Peyer's patch (tissue), 4 donors: Measurements from ENCODE around the gene POSTN.

Experiments
- POLR2A ChIP-seq, 2 donors: fragments of 450-650 bp; IDR thresholded peaks; one replicate each; pipeline ENCODE4 v1.5.1; 2017; ENCODE audit warnings: antibody characterized with exemption in 2 of 2, mild to moderate bottlenecking in 2 of 2, moderate library complexity in 2 of 2
- TF ChIP-seq, protein P1 (sequence below), 6 experiments: fragments of 450-650 bp in 4 of 6; fragments of 200-600 bp in 2 of 6; sonication (generic) in 1 of 6; IDR thresholded peaks; one replicate each; pipeline ENCODE4 v1.5.1; 2017 to 2019; ENCODE audit warnings: antibody characterized with exemption in 6 of 6, mild to moderate bottlenecking in 3 of 6, moderate library complexity in 1 of 6

DNA sequence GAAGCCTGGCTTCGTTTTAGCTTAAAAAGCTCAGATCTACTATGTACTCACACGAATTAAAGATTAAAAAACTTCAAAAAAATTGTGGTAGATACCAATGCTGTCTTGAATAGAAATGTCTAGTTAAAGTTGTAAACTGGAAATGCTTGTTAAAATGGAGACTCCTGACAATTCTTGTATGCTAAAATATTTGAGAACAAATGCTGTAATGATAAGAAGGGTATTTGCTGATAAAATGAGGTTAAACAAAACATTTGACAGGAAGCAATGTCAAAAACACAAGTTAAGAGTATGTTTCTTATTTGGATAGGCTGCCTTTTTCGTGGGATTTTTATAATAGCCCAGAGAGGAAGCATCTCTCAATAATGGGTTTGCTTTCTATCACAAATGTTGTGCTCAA lies 48.0 kb upstream of the POSTN start:
- TF ChIP-seq POLR2A (IDR thresholded peaks at IDR 0.05) = no peak
- TF ChIP-seq, protein P1, sequence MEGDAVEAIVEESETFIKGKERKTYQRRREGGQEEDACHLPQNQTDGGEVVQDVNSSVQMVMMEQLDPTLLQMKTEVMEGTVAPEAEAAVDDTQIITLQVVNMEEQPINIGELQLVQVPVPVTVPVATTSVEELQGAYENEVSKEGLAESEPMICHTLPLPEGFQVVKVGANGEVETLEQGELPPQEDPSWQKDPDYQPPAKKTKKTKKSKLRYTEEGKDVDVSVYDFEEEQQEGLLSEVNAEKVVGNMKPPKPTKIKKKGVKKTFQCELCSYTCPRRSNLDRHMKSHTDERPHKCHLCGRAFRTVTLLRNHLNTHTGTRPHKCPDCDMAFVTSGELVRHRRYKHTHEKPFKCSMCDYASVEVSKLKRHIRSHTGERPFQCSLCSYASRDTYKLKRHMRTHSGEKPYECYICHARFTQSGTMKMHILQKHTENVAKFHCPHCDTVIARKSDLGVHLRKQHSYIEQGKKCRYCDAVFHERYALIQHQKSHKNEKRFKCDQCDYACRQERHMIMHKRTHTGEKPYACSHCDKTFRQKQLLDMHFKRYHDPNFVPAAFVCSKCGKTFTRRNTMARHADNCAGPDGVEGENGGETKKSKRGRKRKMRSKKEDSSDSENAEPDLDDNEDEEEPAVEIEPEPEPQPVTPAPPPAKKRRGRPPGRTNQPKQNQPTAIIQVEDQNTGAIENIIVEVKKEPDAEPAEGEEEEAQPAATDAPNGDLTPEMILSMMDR (IDR thresholded peaks at IDR 0.05) = no peak
